HAP-1 (cell line): ENCODE measurements around the gene ALPI.

Experiments
- DNase-seq, 2 experiments: peaks; one replicate each; pipeline ENCODE4 v3.0.0-alpha.2; 2016 to 2020; ENCODE audit warnings: low spot score in 2 of 2
- H3K27me3 ChIP-seq: fragments of 250-450 bp; sonication (Bioruptor Pico); 2 replicates; pipeline ENCODE4 v1.5.1; 2020; ENCODE audit warnings: low read depth, mild to moderate bottlenecking, moderate library complexity
- H3K36me3 ChIP-seq: fragments of 250-450 bp; sonication (Bioruptor Pico); replicated peaks from 2 replicates; pipeline ENCODE4 v1.5.1; 2020; ENCODE audit warnings: mild to moderate bottlenecking
- H3K4me1 ChIP-seq: fragments of 250-450 bp; sonication (Bioruptor Pico); 2 replicates; pipeline ENCODE4 v1.5.1; 2020; ENCODE audit warnings: mild to moderate bottlenecking
- H3K4me3 ChIP-seq: fragments of 250-450 bp; sonication (Bioruptor Pico); 2 replicates; pipeline ENCODE4 v1.5.1; 2020; ENCODE audit warnings: mild to moderate bottlenecking, moderate library complexity
- H3K9me3 ChIP-seq: fragments of 250-450 bp; sonication (Bioruptor Pico); 2 replicates; pipeline ENCODE4 v1.5.1; 2020; ENCODE audit warnings: mild to moderate bottlenecking, moderate library complexity
- in situ Hi-C: fragments of 300-500 bp; cut with MboI; formaldehyde crosslinking; loops from 3 replicates; pipeline ENCODE4 v1.14.3; 2020; ENCODE audit warnings: low sequenced_read_pairs, inconsistent platforms, mixed read lengths

Gene ALPI

GRCh38 chr2:232454630-232455029 lies 1.3 kb upstream of the ALPI start:
- Histone ChIP-seq H3K36me3 (no peaks in the 10 kb centered on the region), H3K4me3 (no peak overlapping the region), H3K9me3 (no peaks in the 10 kb centered on the region), H3K4me1 (no peaks in the 10 kb centered on the region), H3K27me3 (no peaks in the 10 kb centered on the region)
- DNase-seq, result no peak
- in situ Hi-C loops, result loop anchor here (10.0 kb wide), 1 partner anchor 60 kb away; no protein-coding TSS in a partner anchor

DNA sequence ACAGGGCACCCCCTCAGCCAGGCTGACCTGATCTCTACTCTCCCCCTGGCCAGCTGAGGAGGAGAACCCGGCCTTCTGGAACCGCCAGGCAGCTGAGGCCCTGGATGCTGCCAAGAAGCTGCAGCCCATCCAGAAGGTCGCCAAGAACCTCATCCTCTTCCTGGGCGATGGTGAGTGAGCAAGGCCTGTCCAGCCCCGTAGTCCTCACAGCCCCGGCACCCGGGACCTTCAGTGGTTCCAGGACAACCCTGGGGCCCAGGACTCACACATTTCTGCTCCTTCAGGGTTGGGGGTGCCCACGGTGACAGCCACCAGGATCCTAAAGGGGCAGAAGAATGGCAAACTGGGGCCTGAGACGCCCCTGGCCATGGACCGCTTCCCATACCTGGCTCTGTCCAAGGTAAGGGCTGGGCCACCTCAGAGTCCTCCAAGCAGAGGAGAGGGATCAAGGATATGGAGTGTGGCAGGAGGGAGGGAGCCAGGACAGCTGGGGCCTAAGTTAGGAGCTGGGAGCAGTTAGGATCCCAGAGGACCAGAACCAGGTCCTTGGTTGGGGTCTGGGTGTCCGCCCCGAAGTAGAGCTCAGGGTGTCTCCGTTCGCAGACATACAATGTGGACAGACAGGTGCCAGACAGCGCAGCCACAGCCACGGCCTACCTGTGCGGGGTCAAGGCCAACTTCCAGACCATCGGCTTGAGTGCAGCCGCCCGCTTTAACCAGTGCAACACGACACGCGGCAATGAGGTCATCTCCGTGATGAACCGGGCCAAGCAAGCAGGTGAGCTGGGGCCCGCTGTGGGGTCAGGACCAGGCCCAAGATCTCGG lies 555 bp downstream of the ALPI start:
- Histone ChIP-seq H3K4me1 (no peaks in the 10 kb centered on the region), H3K9me3 (no peaks in the 10 kb centered on the region), H3K36me3 (no peaks in the 10 kb centered on the region), H3K27me3 (no peaks in the 10 kb centered on the region; the same call in 1 of the 2 replicates), H3K4me3 (no peak overlapping the region)
- no peak for DNase-seq
- in situ Hi-C loops, result loop anchor here (10.0 kb wide), 1 partner anchor 58 kb away; no protein-coding TSS in a partner anchor

- H3K4me3 ChIP-seq, result no peak overlapping the region
- no peaks in the 10 kb centered on the region for H3K4me1 ChIP-seq
- in situ Hi-C loops, result loop anchor here (10.0 kb wide), 1 partner anchor 57 kb away; no protein-coding TSS in a partner anchor
- DNase-seq, result no peak
- H3K36me3 ChIP-seq, result no peaks in the 10 kb centered on the region
- H3K9me3 ChIP-seq, result no peaks in the 10 kb centered on the region
- peaks cover 4% of the 10 kb centered on the region for H3K27me3 ChIP-seq
Observed at GRCh38 chr2:232457121-232458011, 1.4 kb downstream of the ALPI start.

DNA sequence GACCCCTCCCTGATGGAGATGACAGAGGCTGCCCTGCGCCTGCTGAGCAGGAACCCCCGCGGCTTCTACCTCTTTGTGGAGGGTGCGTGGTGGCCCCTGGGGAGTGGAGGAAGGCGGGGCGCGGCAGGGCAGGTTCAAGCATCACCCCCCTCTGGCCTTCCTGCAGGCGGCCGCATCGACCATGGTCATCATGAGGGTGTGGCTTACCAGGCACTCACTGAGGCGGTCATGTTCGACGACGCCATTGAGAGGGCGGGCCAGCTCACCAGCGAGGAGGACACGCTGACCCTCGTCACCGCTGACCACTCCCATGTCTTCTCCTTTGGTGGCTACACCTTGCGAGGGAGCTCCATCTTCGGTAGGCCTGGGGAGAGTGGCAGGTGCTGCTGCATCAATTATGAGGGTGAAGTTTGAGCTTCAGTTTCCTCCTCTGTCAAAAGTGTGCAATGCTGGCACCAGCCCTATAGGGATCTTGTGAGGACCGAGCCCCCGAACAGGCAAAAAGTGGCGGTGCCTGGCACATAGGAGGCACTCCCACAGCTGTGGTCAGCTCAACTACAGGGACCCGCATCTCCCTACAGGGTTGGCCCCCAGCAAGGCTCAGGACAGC lies 2.2 kb downstream of the ALPI start:
- Histone ChIP-seq H3K27me3 (peaks cover 8% of the 10 kb centered on the region), H3K4me1 (no peaks in the 10 kb centered on the region), H3K36me3 (no peaks in the 10 kb centered on the region), H3K9me3 (no peaks in the 10 kb centered on the region), H3K4me3 (no peak overlapping the region)
- peak in 1 of 2 experiments; percentile 3 for DNase-seq
- in situ Hi-C loops, result loop anchor here (10.0 kb wide), 1 partner anchor 57 kb away; no protein-coding TSS in a partner anchor

- Histone ChIP-seq H3K9me3 (no peaks in the 10 kb centered on the region), H3K4me1 (no peaks in the 10 kb centered on the region), H3K4me3 (no peak overlapping the region), H3K36me3 (no peaks in the 10 kb centered on the region), H3K27me3 (peaks cover 11% of the 10 kb centered on the region)
- peak in 1 of 2 experiments; percentile 3 for DNase-seq
- in situ Hi-C loops, result loop anchor here (10.0 kb wide), 1 partner anchor 56 kb away; no protein-coding TSS in a partner anchor
Observed at GRCh38 chr2:232458661-232459418, 2.9 kb downstream of the ALPI start.

DNA sequence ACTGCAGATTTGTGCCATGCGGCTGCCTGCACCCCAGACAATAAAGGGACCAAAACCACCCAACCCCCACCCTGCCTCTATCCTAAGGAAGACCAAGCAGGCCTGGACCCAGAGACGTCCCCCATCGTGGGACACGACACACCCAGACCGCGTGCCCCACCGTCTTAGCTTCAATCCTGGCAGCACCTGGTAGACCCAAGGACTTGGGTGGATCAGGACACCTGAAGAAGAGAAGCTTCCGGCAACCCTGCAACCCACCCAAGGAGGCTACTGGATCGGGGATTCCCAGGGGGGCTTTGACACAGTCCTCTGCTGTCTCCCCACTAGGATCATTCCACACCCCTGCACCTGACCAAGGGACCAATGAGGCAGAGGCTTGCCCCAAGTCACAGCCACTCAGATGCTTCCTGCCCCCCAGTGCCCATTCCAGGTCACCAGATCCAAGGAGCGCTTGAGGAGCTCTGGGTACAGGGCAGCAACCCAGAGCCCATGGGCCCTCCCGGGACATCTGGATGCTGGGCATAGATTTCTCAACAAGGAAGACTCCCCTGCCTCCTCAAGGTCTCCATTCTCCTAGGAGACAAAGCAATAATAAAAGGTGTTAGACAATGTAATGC lies 3.6 kb downstream of the ALPI start:
- DNase-seq, result peak in 1 of 2 experiments; percentile 6
- in situ Hi-C loops, result loop anchor here (10.0 kb wide), 1 partner anchor 55 kb away; no protein-coding TSS in a partner anchor
- Histone ChIP-seq H3K9me3 (no peaks in the 10 kb centered on the region), H3K4me3 (no peak overlapping the region), H3K4me1 (no peaks in the 10 kb centered on the region), H3K36me3 (no peaks in the 10 kb centered on the region), H3K27me3 (peaks cover 11% of the 10 kb centered on the region)

- no peaks in the 10 kb centered on the region for H3K4me1 ChIP-seq
Observed at GRCh38 chr2:232460171-232460570, 4.2 kb downstream of the ALPI start.

GRCh38 chr2:232463701-232464543 lies 8.0 kb downstream of the ALPI start:
- no peak overlapping the region for H3K4me3 ChIP-seq
- peak in 1 of 2 experiments; percentile 4 for DNase-seq
- H3K36me3 ChIP-seq, result no peaks in the 10 kb centered on the region
- peaks cover 11% of the 10 kb centered on the region for H3K27me3 ChIP-seq
- no peaks in the 10 kb centered on the region for H3K9me3 ChIP-seq
- in situ Hi-C loops, result no loop called here
- H3K4me1 ChIP-seq, result no peaks in the 10 kb centered on the region

More at GRCh38 chr2:232460171-232460570, 4.2 kb downstream of the ALPI start:
- Histone ChIP-seq H3K4me3 (no peak overlapping the region), H3K36me3 (no peaks in the 10 kb centered on the region), H3K27me3 (peaks cover 11% of the 10 kb centered on the region), H3K9me3 (no peaks in the 10 kb centered on the region)
- DNase-seq, result peak in 1 of 2 experiments; percentile 3
- in situ Hi-C loops, result no loop called here

GRCh38 chr2:232464544-232464885 lies 8.6 kb downstream of the ALPI start:
- H3K4me3 ChIP-seq, result no peak overlapping the region
- in situ Hi-C loops, result no loop called here
- H3K36me3 ChIP-seq, result no peaks in the 10 kb centered on the region
- no peaks in the 10 kb centered on the region for H3K4me1 ChIP-seq
- H3K9me3 ChIP-seq, result no peaks in the 10 kb centered on the region
- no peak for DNase-seq
- H3K27me3 ChIP-seq, result peaks cover 11% of the 10 kb centered on the region

DNA sequence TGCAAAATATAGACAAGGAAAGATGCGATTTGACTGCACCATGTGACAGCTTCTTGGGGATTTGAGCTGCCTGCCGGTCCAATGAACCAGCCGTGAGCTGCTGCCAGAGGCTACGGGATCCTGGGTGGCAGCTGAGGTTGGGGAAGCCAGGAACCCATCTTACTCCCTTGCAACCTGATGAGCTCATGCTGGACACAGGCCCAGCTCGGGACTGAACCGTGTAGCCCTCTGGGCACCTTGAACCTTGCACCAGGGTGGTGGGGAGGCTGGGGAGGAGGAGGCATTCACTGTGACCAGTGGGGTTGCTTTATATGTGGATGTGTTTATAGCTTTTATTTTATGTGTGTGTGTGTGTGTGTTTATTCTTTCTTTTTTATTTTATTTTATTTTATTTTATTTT lies 9.1 kb downstream of the ALPI start:
- Histone ChIP-seq H3K27me3 (peaks cover 11% of the 10 kb centered on the region), H3K36me3 (no peaks in the 10 kb centered on the region), H3K9me3 (no peaks in the 10 kb centered on the region), H3K4me1 (no peaks in the 10 kb centered on the region), H3K4me3 (no peak overlapping the region)
- in situ Hi-C loops, result no loop called here
- no peak for DNase-seq

DNA sequence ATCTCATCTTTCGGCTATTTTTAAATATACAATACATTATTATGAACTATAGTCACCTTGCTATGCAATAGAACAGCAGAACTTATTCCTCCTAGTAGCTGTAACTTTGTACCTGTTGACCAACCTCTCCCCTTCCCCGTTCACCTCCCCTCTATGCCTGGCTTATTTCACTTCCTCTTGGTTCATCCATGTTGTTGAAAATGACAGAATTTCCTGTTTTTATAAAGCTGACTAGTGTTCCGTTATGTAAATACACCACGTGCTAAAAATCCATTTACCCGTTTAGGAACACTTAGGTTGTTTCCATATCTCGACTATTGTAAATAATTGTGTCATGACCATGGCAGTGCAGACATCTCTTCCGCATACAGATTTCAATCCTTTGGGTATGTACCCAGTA lies 10.3 kb downstream of the ALPI start:
- H3K27me3 ChIP-seq, result peaks cover 14% of the 10 kb centered on the region
- no peak for DNase-seq
- in situ Hi-C loops, result no loop called here
- no peaks in the 10 kb centered on the region for H3K4me1 ChIP-seq
- H3K36me3 ChIP-seq, result no peaks in the 10 kb centered on the region
- no peaks in the 10 kb centered on the region for H3K9me3 ChIP-seq
- no peak overlapping the region for H3K4me3 ChIP-seq

- H3K4me3 ChIP-seq, result no peak overlapping the region
- peak; percentile 88 to 90 for DNase-seq
- peaks cover 8% of the 10 kb centered on the region; the same call in 1 of the 2 replicates for H3K27me3 ChIP-seq
- in situ Hi-C loops, result no loop called here
- H3K36me3 ChIP-seq, result no peaks in the 10 kb centered on the region
- H3K9me3 ChIP-seq, result no peaks in the 10 kb centered on the region
- peaks cover 13% of the 10 kb centered on the region for H3K4me1 ChIP-seq
Observed at GRCh38 chr2:232473467-232473890, 17.5 kb downstream of the ALPI start.
